ENCODE results near the gene NOD1. TPM values are rescaled to one million over a fixed set of nuclear protein-coding genes. Genes with fewer than 3 reads are reported as not detected.

The NOD1 gene
- total RNA-seq, 2 donors from 2014 or later, result 3.5 to 12.3 TPM

DNA sequence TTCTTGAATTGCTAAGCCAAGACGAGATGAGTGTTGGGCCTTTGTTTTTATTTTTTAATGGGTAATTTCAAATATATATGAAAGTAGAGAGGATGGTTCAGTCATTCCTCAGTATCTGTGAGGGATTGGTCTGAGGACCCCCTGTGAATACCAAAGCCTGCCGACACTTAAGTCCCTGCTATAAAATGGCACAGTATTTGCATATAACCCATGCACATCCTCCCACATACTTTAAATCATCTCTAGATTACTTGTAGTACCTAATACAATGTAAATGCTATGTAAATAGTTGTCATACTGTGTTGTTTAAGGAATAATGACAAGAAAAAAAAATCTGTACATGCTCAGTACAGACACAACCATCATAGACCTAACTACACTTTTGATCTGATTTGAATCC lies 73.4 kb downstream of the NOD1 start:
- H3K27me3 ChIP-seq (replicated peaks; ENCODE audit: insufficient read depth), result no peaks in the 10 kb centered on the region
- no peak overlapping the region for H3K27ac ChIP-seq
- H3K4me1 ChIP-seq (replicated peaks), result no peaks in the 10 kb centered on the region
- H3K36me3 ChIP-seq, result no peaks in the 10 kb centered on the region
- H3K9me3 ChIP-seq, result no peaks in the 10 kb centered on the region
- H3K4me3 ChIP-seq, result no peak overlapping the region
- DNase-seq (ENCODE audit: low spot score), result no peak
- no peak for TF ChIP-seq POLR2AphosphoS5 (IDR thresholded peaks at IDR 0.05)
- no peak for TF ChIP-seq POLR2A (IDR thresholded peaks at IDR 0.05)
- TF ChIP-seq, protein P1, sequence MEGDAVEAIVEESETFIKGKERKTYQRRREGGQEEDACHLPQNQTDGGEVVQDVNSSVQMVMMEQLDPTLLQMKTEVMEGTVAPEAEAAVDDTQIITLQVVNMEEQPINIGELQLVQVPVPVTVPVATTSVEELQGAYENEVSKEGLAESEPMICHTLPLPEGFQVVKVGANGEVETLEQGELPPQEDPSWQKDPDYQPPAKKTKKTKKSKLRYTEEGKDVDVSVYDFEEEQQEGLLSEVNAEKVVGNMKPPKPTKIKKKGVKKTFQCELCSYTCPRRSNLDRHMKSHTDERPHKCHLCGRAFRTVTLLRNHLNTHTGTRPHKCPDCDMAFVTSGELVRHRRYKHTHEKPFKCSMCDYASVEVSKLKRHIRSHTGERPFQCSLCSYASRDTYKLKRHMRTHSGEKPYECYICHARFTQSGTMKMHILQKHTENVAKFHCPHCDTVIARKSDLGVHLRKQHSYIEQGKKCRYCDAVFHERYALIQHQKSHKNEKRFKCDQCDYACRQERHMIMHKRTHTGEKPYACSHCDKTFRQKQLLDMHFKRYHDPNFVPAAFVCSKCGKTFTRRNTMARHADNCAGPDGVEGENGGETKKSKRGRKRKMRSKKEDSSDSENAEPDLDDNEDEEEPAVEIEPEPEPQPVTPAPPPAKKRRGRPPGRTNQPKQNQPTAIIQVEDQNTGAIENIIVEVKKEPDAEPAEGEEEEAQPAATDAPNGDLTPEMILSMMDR (IDR thresholded peaks at IDR 0.05), result no peak
- intact Hi-C loops (cut with DNase I), result no loop called here
- WGBS, result 89% methylated on average over 2 of the region's 2 CpGs

DNA sequence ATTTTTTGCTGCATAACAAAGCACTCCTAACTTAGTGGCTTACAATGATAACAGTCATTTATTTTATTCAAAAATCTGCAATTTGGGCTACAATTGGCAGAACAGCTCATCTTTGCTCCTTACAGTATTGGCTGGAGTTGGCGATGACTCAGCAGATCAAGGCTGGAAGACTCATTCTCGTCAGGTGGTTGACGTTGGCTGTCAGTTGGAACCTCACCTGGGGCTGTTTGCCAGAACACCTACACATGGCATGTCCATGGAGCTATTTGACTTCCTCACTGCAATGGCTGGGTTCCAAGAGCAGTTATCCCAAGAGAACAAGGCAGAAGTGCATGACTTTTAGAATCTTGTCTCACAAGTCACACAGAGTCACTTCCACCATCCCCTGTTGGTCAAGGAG lies 75.1 kb downstream of the NOD1 start:
- Histone ChIP-seq H3K27ac (no peak overlapping the region), H3K4me1 (replicated peaks) (no peaks in the 10 kb centered on the region), H3K27me3 (replicated peaks; ENCODE audit: insufficient read depth) (no peaks in the 10 kb centered on the region), H3K36me3 (no peaks in the 10 kb centered on the region), H3K4me3 (no peak overlapping the region), H3K9me3 (no peaks in the 10 kb centered on the region)
- intact Hi-C loops (cut with DNase I), result no loop called here
- no peak for DNase-seq (ENCODE audit: low spot score)
- TF ChIP-seq, protein P1 (IDR thresholded peaks at IDR 0.05), result no peak
- TF ChIP-seq POLR2AphosphoS5 (IDR thresholded peaks at IDR 0.05), result no peak
- no peak for TF ChIP-seq POLR2A (IDR thresholded peaks at IDR 0.05)
- 66% methylated on average over 3 of the region's 3 CpGs for WGBS

DNA sequence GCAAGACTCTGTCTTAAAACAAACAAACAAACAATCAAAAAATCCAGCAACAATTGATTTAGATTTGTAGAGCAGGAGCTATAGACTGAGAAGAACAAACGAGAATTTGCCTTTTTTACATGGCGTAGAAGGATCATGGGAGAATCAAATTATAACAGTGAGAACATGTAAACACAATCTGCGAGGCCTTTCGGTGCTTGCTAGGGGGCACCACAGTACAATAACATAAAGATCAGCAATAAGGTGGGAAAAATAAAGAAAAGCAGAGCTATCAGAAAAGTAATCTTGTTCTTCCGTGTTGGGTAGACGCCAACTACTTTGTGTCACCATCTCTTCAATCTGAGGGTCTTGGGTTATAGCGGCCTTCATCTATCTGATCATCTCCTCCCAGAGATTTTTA lies 82.2 kb downstream of the NOD1 start:
- Histone ChIP-seq H3K36me3 (no peaks in the 10 kb centered on the region), H3K27me3 (replicated peaks; ENCODE audit: insufficient read depth) (no peaks in the 10 kb centered on the region), H3K9me3 (no peaks in the 10 kb centered on the region), H3K4me1 (replicated peaks) (no peaks in the 10 kb centered on the region), H3K4me3 (no peak overlapping the region), H3K27ac (no peak overlapping the region)
- WGBS, result 54% methylated on average over 7 of the region's 7 CpGs
- TF ChIP-seq, protein P1 (IDR thresholded peaks at IDR 0.05), result no peak
- TF ChIP-seq POLR2AphosphoS5 (IDR thresholded peaks at IDR 0.05), result no peak
- TF ChIP-seq POLR2A (IDR thresholded peaks at IDR 0.05), result no peak
- DNase-seq (ENCODE audit: low spot score), result no peak
- intact Hi-C loops (cut with DNase I), result no loop called here

DNA sequence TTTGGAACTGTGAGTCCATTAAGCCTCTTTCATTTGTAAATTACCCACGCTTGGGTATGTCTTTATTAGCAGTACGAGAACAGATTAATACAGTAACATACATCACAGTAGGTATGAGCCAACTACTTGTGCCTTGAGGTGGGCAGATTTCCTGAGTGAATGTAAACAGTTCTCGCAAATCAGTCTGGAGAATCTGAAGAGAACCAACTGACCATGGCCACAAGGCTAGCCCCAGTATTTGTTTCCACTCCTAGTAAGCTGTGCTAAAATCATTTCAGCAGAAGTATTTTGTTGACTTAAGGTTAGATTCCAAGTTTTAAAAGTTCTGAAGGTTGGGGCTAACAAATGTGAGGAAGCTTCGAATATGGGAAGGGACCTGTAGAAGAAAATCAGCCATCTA lies 82.9 kb downstream of the NOD1 start:
- intact Hi-C loops (cut with DNase I), result no loop called here
- Histone ChIP-seq H3K4me1 (replicated peaks) (no peaks in the 10 kb centered on the region), H3K36me3 (no peaks in the 10 kb centered on the region), H3K27ac (no peak overlapping the region), H3K4me3 (no peak overlapping the region), H3K9me3 (no peaks in the 10 kb centered on the region), H3K27me3 (replicated peaks; ENCODE audit: insufficient read depth) (no peaks in the 10 kb centered on the region)
- TF ChIP-seq, protein P1 (IDR thresholded peaks at IDR 0.05), result no peak
- TF ChIP-seq POLR2A (IDR thresholded peaks at IDR 0.05), result no peak
- no peak for TF ChIP-seq POLR2AphosphoS5 (IDR thresholded peaks at IDR 0.05)
- no peak for DNase-seq (ENCODE audit: low spot score)
- 94% methylated on average over 4 of the region's 4 CpGs for WGBS

DNA sequence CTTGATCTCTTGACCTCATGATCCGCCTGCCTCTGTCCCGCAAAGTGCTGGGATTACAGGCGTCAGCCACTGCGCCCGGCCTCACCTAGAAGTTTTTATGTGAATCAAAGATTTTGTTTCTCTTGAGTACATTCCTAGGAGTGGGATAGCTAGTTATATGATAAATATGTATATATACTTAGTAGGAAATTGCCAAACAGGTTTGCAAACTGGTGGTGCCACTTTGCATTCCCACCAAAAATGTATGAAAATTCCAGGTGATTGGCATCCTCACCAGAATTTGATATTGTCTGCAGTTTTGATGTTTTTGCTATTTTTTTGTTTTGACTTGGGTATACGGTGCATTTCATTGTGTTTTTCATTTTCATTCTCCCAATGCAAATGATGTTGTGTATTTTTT lies 86.8 kb downstream of the NOD1 start:
- H3K4me3 ChIP-seq, result no peak overlapping the region

More for the DNA sequence above, 86.8 kb downstream of the NOD1 start:
- TF ChIP-seq, protein P1 (IDR thresholded peaks at IDR 0.05), result no peak
- TF ChIP-seq POLR2AphosphoS5 (IDR thresholded peaks at IDR 0.05) (no peak), POLR2A (IDR thresholded peaks at IDR 0.05) (no peak)
- Histone ChIP-seq H3K27me3 (replicated peaks; ENCODE audit: insufficient read depth) (no peaks in the 10 kb centered on the region), H3K9me3 (no peaks in the 10 kb centered on the region), H3K27ac (no peak overlapping the region), H3K4me1 (replicated peaks) (no peaks in the 10 kb centered on the region), H3K36me3 (no peaks in the 10 kb centered on the region)
- 94% methylated on average over 6 of the region's 6 CpGs for WGBS
- no peak for DNase-seq (ENCODE audit: low spot score)
- intact Hi-C loops (cut with DNase I), result no loop called here

Measured in prostate gland (tissue), 2 donors.